GM12878 (cell line): ENCODE data around the gene IL36G. TPM values are rescaled to one million over a fixed set of nuclear protein-coding genes. Genes with fewer than 3 reads are reported as not detected.
A peak's percentile ranks its signal among the peaks of the same experiment; 100 is the strongest.

Source experiments
- ATAC-seq: fragments of 200-7000 bp; cut with Tn5 transposase; 3 replicates; pipeline ENCODE4 v1.9.1; 2020; ENCODE audit warnings: mild to moderate bottlenecking, moderate library complexity
- BruUV-seq: library from RNA; stranded (reverse); fragments of 400-500 nt; replicated peaks from 2 replicates; lab custom pipeline; 2021; lab: Mats Ljungman, UMichigan
- CTCF ChIA-PET: fragments of 300-600 bp; sonication (Branson Sonifier 250); formaldehyde crosslinking; extraction: SDS; loops from one replicate; lab custom pipeline; 2021; ENCODE audit warnings: inconsistent platforms; lab: Yijun Ruan, JAX
- POLR2A ChIA-PET: fragments of 350-600 bp; formaldehyde crosslinking; extraction: SDS; loops from one replicate; lab custom pipeline; 2021; ENCODE audit warnings: inconsistent platforms; lab: Charles Lee
- RAD21 ChIA-PET: fragments of 300-600 bp; sonication (Branson Sonifier 250); formaldehyde crosslinking; loops from one replicate; lab custom pipeline; 2023; ENCODE audit warnings: antibody characterized with exemption; ENCODE audit not compliant: unreplicated experiment; lab: Charles Lee
- SMC1A ChIA-PET: fragments of 300-600 bp; sonication (Branson Sonifier 250); formaldehyde crosslinking; loops from one replicate; lab custom pipeline; 2023; ENCODE audit not compliant: unreplicated experiment, uncharacterized antibody; lab: Charles Lee
- DNase-seq: peaks from one replicate; pipeline ENCODE4 v3.0.0-alpha.2; 2011; ENCODE audit warnings: low read depth, low spot score
- FAIRE-seq: peaks from 3 replicates; lab custom pipeline; 2011; peaks lifted over from hg19 to GRCh38; lab: Jason Lieb, UNC
- H2AFZ ChIP-seq: 2 replicates; pipeline ENCODE4 v1.6.0; 2011; ENCODE audit warnings: low read depth, low read length, control low read depth; ENCODE audit not compliant: control insufficient read depth
- H3K27ac ChIP-seq: 2 replicates; pipeline ENCODE4 v1.5.1; 2011; ENCODE audit warnings: control low read depth; ENCODE audit not compliant: control insufficient read depth, insufficient read depth
- H3K27me3 ChIP-seq, 2 experiments: replicated peaks in 1 of 2; 2 replicates each; pipeline versions ENCODE4 v1.6.0 to v1.6.1; 2011; ENCODE audit warnings: low read length in 1 of 2; ENCODE audit not compliant: control insufficient read depth in 2 of 2, insufficient read depth in 2 of 2
- H3K36me3 ChIP-seq, 2 experiments: 2 replicates each; pipeline ENCODE4 v1.5.1; 2011; ENCODE audit warnings: low read length in 1 of 2; ENCODE audit not compliant: control insufficient read depth in 2 of 2, insufficient read depth in 2 of 2
- H3K4me1 ChIP-seq: 2 replicates; pipeline ENCODE4 v1.6.1; 2011; ENCODE audit warnings: mild to moderate bottlenecking, low read length, moderate library complexity, mixed read lengths; ENCODE audit not compliant: control insufficient read depth, insufficient read depth
- H3K4me2 ChIP-seq: 2 replicates; pipeline ENCODE4 v1.6.0; 2011; ENCODE audit warnings: control low read depth; ENCODE audit not compliant: control insufficient read depth, insufficient read depth
- H3K4me3 ChIP-seq: fragments of 200-600 bp; sonication (generic); 2 replicates; pipeline ENCODE4 v1.5.1; 2016
- H3K79me2 ChIP-seq: 2 replicates; pipeline ENCODE4 v1.6.0; 2011; ENCODE audit warnings: low read length; ENCODE audit not compliant: control insufficient read depth, insufficient read depth
- H3K9ac ChIP-seq: 2 replicates; pipeline ENCODE4 v1.8.0; 2011; ENCODE audit warnings: low read length, control low read depth, mixed read lengths; ENCODE audit not compliant: control insufficient read depth, insufficient read depth
- H3K9me3 ChIP-seq: replicated peaks from 3 replicates; pipeline ENCODE4 v1.5.1; 2011; ENCODE audit warnings: mild to moderate bottlenecking, low read length; ENCODE audit not compliant: control insufficient read depth, insufficient read depth
- H4K20me1 ChIP-seq: 2 replicates; pipeline ENCODE4 v1.6.0; 2011; ENCODE audit not compliant: control insufficient read depth, insufficient read depth
- ATF7 ChIP-seq: fragments of 450-650 bp; IDR thresholded peaks from 2 replicates; pipeline ENCODE4 v1.6.1; 2016; ENCODE audit warnings: low read depth, mild to moderate bottlenecking
- CBX5 ChIP-seq: sonication (generic); IDR thresholded peaks from 2 replicates; pipeline ENCODE4 v1.6.1; 2016; ENCODE audit warnings: low read depth, moderate library complexity, mild to moderate bottlenecking, inconsistent platforms
- CHD1 ChIP-seq: IDR thresholded peaks from 2 replicates; pipeline ENCODE4 v1.6.1; 2012; ENCODE audit warnings: low read depth, low read length, improper control_type of control experiment
- CREB1 ChIP-seq: IDR thresholded peaks from 2 replicates; pipeline ENCODE4 v1.6.1; 2012; ENCODE audit warnings: low read depth, mild to moderate bottlenecking, inconsistent platforms
- EGR1 ChIP-seq, 2 experiments: IDR thresholded peaks; 1 replicate in 1 of 2; 2 replicates in 1 of 2; pipeline ENCODE4 v1.6.1; 2011 to 2012; ENCODE audit warnings: low read depth in 2 of 2, low read length in 2 of 2, borderline replicate concordance in 1 of 2, mild to moderate bottlenecking in 1 of 2, moderate library complexity in 1 of 2
- ESRRA ChIP-seq: IDR thresholded peaks from 2 replicates; pipeline ENCODE4 v1.6.1; 2012; ENCODE audit warnings: mild to moderate bottlenecking, low read length, improper control_type of control experiment
- FOXK2 ChIP-seq: fragments of 450-650 bp; IDR thresholded peaks from 2 replicates; pipeline ENCODE4 v1.6.1; 2017; ENCODE audit warnings: mild to moderate bottlenecking, moderate library complexity
- GATAD2B ChIP-seq: fragments of 450-650 bp; conservative IDR thresholded peaks from 2 replicates; pipeline ENCODE4 v1.6.1; 2017; ENCODE audit warnings: low read depth, mild to moderate bottlenecking, moderate library complexity
- IRF4 ChIP-seq: IDR thresholded peaks from 2 replicates; pipeline ENCODE4 v1.6.1; 2011; ENCODE audit warnings: low read depth, low read length
- JUND ChIP-seq: IDR thresholded peaks from 2 replicates; pipeline ENCODE4 v1.6.1; 2012; ENCODE audit warnings: low read depth, mild to moderate bottlenecking, low read length, improper control_type of control experiment, moderate library complexity
- RCOR1 ChIP-seq: conservative IDR thresholded peaks from 2 replicates; pipeline ENCODE4 v1.6.1; 2012; ENCODE audit warnings: low read depth, low read length, improper control_type of control experiment
- RELA ChIP-seq: fragments of 450-650 bp; IDR thresholded peaks from 2 replicates; pipeline ENCODE4 v1.8.0; 2014; ENCODE audit warnings: borderline replicate concordance; ENCODE audit not compliant: partially characterized antibody
- SMARCA5 ChIP-seq: fragments of 450-650 bp; IDR thresholded peaks from 2 replicates; pipeline ENCODE4 v1.6.1; 2017; ENCODE audit warnings: mild to moderate bottlenecking
- USF1 ChIP-seq: IDR thresholded peaks from 2 replicates; pipeline ENCODE4 v1.6.1; 2011; ENCODE audit warnings: borderline replicate concordance, low read depth, mild to moderate bottlenecking, moderate library complexity, mixed read lengths, low read length; ENCODE audit not compliant: insufficient read depth; ENCODE audit errors: extremely low read length
- ZBTB40 ChIP-seq: fragments of 450-650 bp; IDR thresholded peaks from 2 replicates; pipeline ENCODE4 v1.6.1; 2016; ENCODE audit warnings: mild to moderate bottlenecking, moderate library complexity, borderline replicate concordance
- ZNF217 ChIP-seq: fragments of 450-650 bp; IDR thresholded peaks from 2 replicates; pipeline ENCODE4 v1.6.1; 2017; ENCODE audit warnings: antibody characterized with exemption, mild to moderate bottlenecking
- WGBS: methylation state at CpG from one replicate; pipeline ENCODE4 v1.1.6; 2016; ENCODE audit warnings: low lambda C conversion rate; ENCODE audit not compliant: insufficient replicate concordance, insufficient coverage; ENCODE audit errors: missing lambda C conversion rate; 5-methylcytosine and 5-hydroxymethylcytosine counted together
- in situ Hi-C: fragments of 300-500 bp; cut with MboI; formaldehyde crosslinking; loops from 9 replicates; pipeline ENCODE4 v1.14.3; 2018; ENCODE audit warnings: mixed read lengths
- intact Hi-C: fragments of 100-400 bp; cut with micrococcal nuclease; formaldehyde crosslinking; loops from one replicate; pipeline ENCODE4 v1.14.2; 2022; ENCODE audit not compliant: unreplicated experiment
- polyA plus RNA-seq, 11 experiments: library from polyadenylated mRNA; depleted of rRNA in 4 of 11; unstranded in 6 of 11; stranded (reverse) in 5 of 11; fragments of >200 nt; fragmentation: Nextera tagmentation in 4 of 11; fragmentation: Illumina TruSeq in 1 of 11; extraction: Ambion mirVana in 4 of 11; extraction: Trizol in 1 of 11; gene quantifications; 1 replicate in 1 of 11; 2 replicates in 10 of 11; pipeline versions ENCODE4 v1.2.1 to v1.2.3, GENCODE V29; 2011 to 2016; ENCODE audit warnings: inconsistent platforms in 2 of 11, missing spikeins in 2 of 11, low read depth in 1 of 11
- total RNA-seq, 4 experiments: library from RNA; depleted of rRNA in 3 of 4; stranded (reverse); fragments of >200 nt in 3 of 4; fragmentation: Illumina TruSeq in 1 of 4; extraction: Trizol in 1 of 4; gene quantifications; 2 replicates each; pipeline versions ENCODE4 v1.2.1 to v1.2.3, GENCODE V29; 2013 to 2021

IL36G gene
- total and polyA plus RNA-seq, 10 of the 15 experiments (the other 5 are each of a cell fraction or from before 2014, with no cell fraction given), result 0.10 TPM; not detected in 9

GRCh38 chr2:113000436-113000835 is 22.6 kb downstream of the IL36G start:
- intact Hi-C loops, result no loop called here

GRCh38 chr2:113002677-113003076 is 24.9 kb downstream of the IL36G start:
- Histone ChIP-seq H4K20me1 (no peaks in the 10 kb centered on the region), H3K4me1 (no peaks in the 10 kb centered on the region), H3K9me3 (no peaks in the 10 kb centered on the region; the same call in 1 of the 3 replicates), H3K79me2 (no peaks in the 10 kb centered on the region), H3K9ac (no peak overlapping the region), H3K4me3 (no peak overlapping the region), H3K27me3 (no peaks in the 10 kb centered on the region; a peak in 1 of 4 replicates), H3K27ac (no peak overlapping the region), H3K4me2 (no peak overlapping the region), H3K36me3 (no peaks in the 10 kb centered on the region), H2AFZ (no peak overlapping the region)
- ATAC-seq, result no peak
- FAIRE-seq, result no peak
- ChIA-PET CTCF (no interaction called here), POLR2A (no interaction called here), SMC1A (no interaction called here), RAD21 (no interaction called here)
- in situ Hi-C loops (no loop called here), intact Hi-C loops (no loop called here)
- 0% methylated on average over 2 of the region's 2 CpGs for WGBS
- BruUV-seq, result no TSS peak
- DNase-seq, result no peak
- no peak for TF ChIP-seq ATF7
- no peak for TF ChIP-seq ZNF217
- no peak for TF ChIP-seq CHD1
- TF ChIP-seq ZBTB40, result no peak
- no peak for TF ChIP-seq RELA
- no peak for TF ChIP-seq EGR1 (IDR thresholded peaks at IDR 0.05; ENCODE audit: borderline replicate concordance in 1 of 2, low read depth in 2 of 2, low read length in 2 of 2)
- no peak for TF ChIP-seq IRF4
- TF ChIP-seq RCOR1, result no peak
- no peak for TF ChIP-seq FOXK2
- no peak for TF ChIP-seq CREB1
- TF ChIP-seq ESRRA, result no peak
- TF ChIP-seq SMARCA5, result no peak

More at GRCh38 chr2:113000436-113000835, 22.6 kb downstream of the IL36G start:
- ChIA-PET POLR2A (no interaction called here), SMC1A (interaction anchor here (0.6 kb wide), 1 partner anchor 256 kb away, joined by 3 read pairs; no protein-coding TSS in a partner anchor), CTCF (no interaction called here), RAD21 (no interaction called here)
- TF ChIP-seq JUND (no peak), CBX5 (peak; percentile 71; the same call in 1 of the 2 replicates), GATAD2B (no peak), USF1 (no peak)
- Histone ChIP-seq H3K27ac (no peak overlapping the region), H3K36me3 (no peaks in the 10 kb centered on the region), H3K9me3 (no peaks in the 10 kb centered on the region; the same call in 1 of the 3 replicates), H3K79me2 (no peaks in the 10 kb centered on the region), H3K9ac (no peak overlapping the region), H3K4me2 (no peak overlapping the region), H3K4me1 (no peaks in the 10 kb centered on the region), H3K27me3 (no peaks in the 10 kb centered on the region), H2AFZ (no peak overlapping the region), H3K4me3 (no peak overlapping the region), H4K20me1 (no peaks in the 10 kb centered on the region)
- no TSS peak for BruUV-seq
- in situ Hi-C loops, result no loop called here
- DNase-seq, result no peak
- FAIRE-seq, result no peak
- WGBS, result 0% methylated on average over 1 of the region's 1 CpG
- ATAC-seq, result no peak
